ENCODE measurements around the gene ZNHIT1. TPM values are rescaled to one million over a fixed set of nuclear protein-coding genes. Genes with fewer than 3 reads are reported as not detected.

The ZNHIT1 gene
- total RNA-seq, 2 experiments from 2014 or later: 56.6 to 57.1 TPM

DNA sequence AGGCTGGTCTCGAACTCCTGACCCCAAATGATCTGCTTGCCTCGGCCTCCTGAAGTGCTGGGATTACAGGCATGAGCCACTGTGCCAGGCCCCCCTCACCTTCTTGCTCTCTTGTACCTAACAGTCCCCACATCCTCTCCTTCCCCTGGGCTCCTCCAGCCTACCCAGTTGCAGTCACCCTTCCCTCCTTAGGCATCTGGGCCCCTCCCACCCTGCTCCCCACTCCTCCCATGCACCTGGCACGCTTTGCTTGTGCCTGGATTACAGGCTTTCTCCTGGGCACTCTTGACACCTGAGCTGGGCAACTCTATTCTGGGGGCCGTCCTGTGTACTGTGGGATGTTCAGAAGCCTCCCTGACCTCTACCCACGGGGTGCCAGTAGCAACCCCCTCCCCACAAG, 16.7 kb downstream of the ZNHIT1 start:
- DNase-seq (no peak), ATAC-seq (no peak)
- CTCF ChIA-PET: interaction anchor here (3.4 kb wide), 1 partner anchor 9 kb away, joined by 14 read pairs; no protein-coding TSS in a partner anchor
- Mint-ChIP-seq H3K27ac (no peak overlapping the region), H3K4me3 (no peak overlapping the region), H3K27me3 (no peaks in the 10 kb centered on the region), H3K4me1 (peaks cover 2% of the 10 kb centered on the region), H3K36me3 (peaks cover 2% of the 10 kb centered on the region), H3K9me3 (ENCODE audit: low read depth) (no peaks in the 10 kb centered on the region)

DNA sequence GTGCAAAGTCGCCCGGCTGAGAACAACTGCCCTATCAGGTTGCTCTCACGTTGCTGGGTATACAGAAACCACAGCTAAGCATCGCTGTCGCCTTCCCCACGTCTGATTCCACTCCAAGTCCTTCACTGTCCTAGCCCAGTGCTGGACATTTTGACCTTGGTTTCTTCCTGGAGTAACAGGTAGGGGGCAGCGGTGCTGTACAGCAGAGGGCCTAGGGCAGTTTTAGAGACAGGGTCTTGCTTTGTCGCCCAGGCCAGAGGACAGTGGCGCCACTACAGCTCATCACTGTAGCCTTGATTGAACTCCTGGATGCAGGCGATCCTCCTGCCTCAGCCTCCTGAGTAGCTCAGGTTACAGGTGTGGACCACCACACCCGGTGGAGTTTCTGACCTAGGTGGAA, 17.1 kb downstream of the ZNHIT1 start:
- Mint-ChIP-seq H3K36me3 (peaks cover 2% of the 10 kb centered on the region), H3K4me1 (peaks cover 2% of the 10 kb centered on the region), H3K27me3 (no peaks in the 10 kb centered on the region), H3K9me3 (ENCODE audit: low read depth) (no peaks in the 10 kb centered on the region), H3K27ac (no peak overlapping the region), H3K4me3 (no peak overlapping the region)
- no peak for DNase-seq
- CTCF ChIA-PET: interaction anchor here (3.4 kb wide), 1 partner anchor 9 kb away, joined by 14 read pairs; no protein-coding TSS in a partner anchor
- ATAC-seq: no peak

DNA sequence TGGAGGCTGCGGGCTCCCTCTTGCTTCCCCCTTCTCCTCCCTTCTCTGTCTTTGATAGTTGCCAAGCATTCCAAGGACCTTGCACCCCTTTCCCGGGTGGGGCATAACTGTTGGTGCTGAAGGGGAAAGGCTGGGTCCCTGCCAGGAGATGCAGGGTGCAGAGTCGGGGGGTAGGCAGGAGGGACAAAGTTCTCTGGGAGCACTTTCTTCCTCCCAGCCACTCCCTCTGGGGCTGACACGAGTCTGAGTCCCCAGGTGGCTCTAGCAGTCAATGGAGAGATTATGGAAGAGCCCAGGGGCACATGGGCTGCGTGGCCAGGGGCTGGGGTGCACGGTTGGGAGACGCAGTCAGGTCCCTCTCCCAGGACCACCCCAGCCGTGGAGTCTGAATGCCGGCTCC, 17.6 kb downstream of the ZNHIT1 start:
- ATAC-seq (no peak), DNase-seq (no peak)
- Mint-ChIP-seq H3K9me3 (ENCODE audit: low read depth) (no peaks in the 10 kb centered on the region), H3K4me1 (peaks cover 2% of the 10 kb centered on the region), H3K27ac (no peak overlapping the region), H3K36me3 (peaks cover 2% of the 10 kb centered on the region), H3K27me3 (no peaks in the 10 kb centered on the region), H3K4me3 (no peak overlapping the region)
- CTCF ChIA-PET: interaction anchor here (3.4 kb wide), 1 partner anchor 8 kb away, joined by 14 read pairs; no protein-coding TSS in a partner anchor

DNA sequence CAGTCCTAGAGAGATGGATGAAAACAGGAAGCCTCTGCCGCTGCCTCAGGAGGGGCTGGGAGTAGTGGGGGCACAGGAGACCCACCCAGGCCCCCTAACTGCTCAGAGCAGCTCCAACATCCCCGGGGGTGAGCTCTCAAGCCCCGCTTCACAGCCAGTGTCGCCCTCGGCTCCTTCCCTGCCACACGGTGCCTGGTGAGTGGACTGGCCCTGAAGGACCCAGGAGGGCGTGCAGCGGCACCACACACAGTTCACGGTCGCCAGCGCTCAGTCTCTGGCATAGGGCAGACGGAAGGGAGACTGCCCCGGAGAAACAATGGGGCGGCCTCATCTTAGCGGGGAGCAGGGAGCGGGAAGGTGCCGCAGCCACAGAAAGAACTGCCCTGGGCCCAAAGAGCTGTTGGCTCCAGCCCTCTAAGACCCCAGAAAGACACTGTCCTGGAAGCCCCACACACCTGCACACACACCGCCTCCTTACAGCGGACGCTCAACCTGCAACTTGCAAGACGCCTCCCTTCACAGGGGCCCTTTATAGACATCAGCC, 18.4 kb downstream of the ZNHIT1 start:
- H3K36me3 Mint-ChIP-seq: no peaks in the 10 kb centered on the region
- DNase-seq (no peak), ATAC-seq (no peak)
- no peaks in the 10 kb centered on the region for H3K4me1 Mint-ChIP-seq
- CTCF ChIA-PET: interaction anchor here (1.1 kb wide), 1 partner anchor 47 kb away, joined by 3 read pairs; no protein-coding TSS in a partner anchor
- no peak overlapping the region for H3K27ac Mint-ChIP-seq
- H3K27me3 Mint-ChIP-seq: no peaks in the 10 kb centered on the region
- H3K4me3 Mint-ChIP-seq: no peak overlapping the region
- no peaks in the 10 kb centered on the region for H3K9me3 Mint-ChIP-seq (ENCODE audit: low read depth)

DNA sequence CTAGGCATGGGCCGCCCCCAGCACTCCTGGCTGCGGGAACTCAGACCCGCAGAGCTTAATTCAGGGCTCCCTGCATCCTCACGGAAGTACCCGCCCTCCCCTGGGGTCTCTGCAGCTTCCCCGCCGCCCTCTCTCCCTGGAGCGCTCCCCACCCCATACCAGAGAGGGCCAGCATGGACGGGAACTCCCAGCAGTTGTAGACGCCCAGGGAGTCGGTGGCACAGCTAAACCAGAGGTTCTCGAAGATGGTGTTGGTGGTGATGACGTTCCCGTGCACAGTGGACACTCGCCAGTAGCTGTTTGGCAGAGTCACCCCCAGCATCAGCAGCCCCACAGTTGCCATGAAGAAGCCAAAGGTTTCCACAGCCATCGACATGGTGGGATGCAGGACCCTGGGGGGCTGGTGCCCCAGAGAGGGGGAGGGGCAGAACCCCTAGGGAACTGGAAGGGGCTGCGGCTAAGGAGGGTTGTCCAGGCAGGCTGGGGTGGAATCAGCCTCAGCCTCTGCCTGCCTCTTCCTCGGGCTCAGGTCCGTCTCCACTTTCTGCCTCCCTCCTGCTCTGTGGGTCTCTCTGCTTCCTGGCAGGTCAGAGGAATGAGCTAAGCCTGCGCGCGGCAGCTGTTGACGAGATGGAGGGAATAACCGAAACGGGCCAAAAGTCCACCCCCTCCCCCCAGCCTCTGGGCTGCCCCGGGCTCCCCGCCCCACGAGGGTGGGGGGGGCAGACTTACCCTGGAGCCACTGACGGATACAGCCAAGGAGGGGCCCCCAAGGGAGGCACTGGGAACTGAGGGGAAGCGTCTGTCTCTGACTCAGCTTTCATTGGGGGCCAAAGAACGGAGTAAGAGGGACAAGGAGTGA, 19.5 kb downstream of the ZNHIT1 start, which contains the start of gene CLDN15:
TSS of gene CLDN15 (minus strand) at position 597 of the 862 bp plus-strand sequence. CDS start at position 376, 221 bp downstream.
- Mint-ChIP-seq H3K9me3 (ENCODE audit: low read depth) (no peaks in the 10 kb centered on the region), H3K4me1 (no peaks in the 10 kb centered on the region), H3K27ac (no peak within 1 kb of the TSS), H3K36me3 (no peaks in the 10 kb centered on the region), H3K4me3 (no peak within 1 kb of the TSS), H3K27me3 (no peaks in the 10 kb centered on the region)
- no peak for DNase-seq
- ATAC-seq: no peak
- CTCF ChIA-PET: interaction anchor here (1.1 kb wide), 1 partner anchor 45 kb away, joined by 3 read pairs; no protein-coding TSS in a partner anchor

DNA sequence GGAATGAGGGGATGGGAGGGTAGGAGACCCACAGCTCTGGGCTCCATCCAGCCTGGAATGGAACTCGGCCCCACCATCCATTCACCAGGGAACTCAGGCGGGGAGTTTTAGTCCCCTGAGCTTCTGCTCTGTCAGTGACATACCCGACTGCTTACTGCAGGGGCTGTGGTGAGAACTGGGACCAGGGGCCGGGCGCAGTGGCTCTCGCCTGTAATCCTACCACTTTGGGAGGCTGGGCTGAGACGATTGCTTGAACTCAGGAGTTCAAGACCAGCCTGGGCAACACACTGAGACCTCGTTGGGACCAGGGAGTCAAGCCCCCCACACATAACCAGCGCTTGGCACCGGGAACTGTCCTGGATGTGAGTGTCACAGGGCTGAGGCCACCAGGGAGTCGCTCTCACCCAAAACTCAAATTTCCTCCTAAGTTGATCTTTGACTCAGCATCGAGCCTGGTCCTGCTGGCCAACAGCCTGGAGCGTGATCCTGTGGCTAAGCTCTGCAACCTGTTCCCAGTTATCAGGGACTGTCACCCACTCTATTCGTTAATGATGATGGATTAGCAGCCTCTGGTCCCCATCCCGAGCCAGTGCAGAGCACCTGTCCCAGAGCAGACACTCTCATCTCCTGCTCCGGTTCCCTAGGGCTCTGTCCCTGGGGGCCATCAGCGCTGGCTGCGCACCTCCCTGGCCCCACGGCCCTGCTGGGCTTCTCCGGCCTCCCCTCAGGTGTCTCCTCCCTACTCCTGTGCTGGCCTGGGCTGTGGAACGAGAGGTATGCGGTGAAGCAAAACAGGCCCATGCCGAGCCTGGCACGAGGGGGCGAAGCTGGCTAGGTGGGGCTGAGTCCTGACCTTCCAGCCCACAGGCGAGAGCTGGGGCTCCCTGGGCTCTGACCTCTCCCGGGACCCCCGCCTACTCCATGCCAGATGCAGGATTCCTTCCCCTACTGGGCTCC, 20.5 kb downstream of the ZNHIT1 start:
- Mint-ChIP-seq H3K4me1 (peaks cover 5% of the 10 kb centered on the region), H3K27ac (no peak overlapping the region), H3K36me3 (no peaks in the 10 kb centered on the region), H3K27me3 (no peaks in the 10 kb centered on the region), H3K4me3 (no peak overlapping the region), H3K9me3 (ENCODE audit: low read depth) (no peaks in the 10 kb centered on the region)
- CTCF ChIA-PET: no interaction called here
- DNase-seq: no peak
- ATAC-seq: no peak

DNA sequence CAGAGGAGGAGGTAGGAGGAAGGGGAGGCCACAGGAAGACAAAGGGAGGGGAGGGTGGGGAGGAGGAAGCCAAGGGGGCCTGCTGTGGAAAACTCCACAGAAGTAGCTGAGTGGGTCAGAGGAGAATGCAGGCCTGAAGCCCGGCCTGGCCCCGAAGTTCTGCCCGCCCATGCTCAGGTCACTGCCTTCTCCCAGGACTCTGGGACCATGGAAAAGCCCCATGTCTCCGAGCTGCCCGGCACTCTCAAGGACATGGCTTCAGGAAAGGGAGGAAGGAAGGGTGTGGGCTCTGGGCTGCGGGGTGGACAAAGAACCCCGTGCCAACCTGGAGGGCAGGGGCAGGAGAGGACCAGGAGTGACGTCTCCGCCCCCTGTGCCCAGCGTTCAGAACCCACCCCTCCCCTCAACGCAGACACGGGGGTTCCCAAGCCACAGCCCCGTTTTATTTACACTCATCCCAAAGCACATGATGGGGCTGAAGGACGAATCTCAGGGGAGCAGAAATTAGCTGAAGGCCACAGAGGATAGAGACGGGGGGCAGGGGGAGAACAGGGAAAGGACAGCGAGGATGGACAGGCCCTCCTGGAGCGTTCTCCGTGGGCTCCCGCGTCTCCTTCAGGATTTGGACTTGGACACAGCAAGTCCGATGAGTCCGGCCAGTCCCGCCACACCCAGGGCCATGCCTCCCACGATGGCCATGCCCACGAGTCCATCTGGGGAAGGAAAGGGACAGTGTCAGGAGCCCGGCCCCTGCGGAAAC, 21.4 kb downstream of the ZNHIT1 start:
- Mint-ChIP-seq H3K36me3 (peaks cover 1% of the 10 kb centered on the region), H3K9me3 (ENCODE audit: low read depth) (no peaks in the 10 kb centered on the region), H3K27ac (no peak overlapping the region), H3K4me1 (peaks cover 11% of the 10 kb centered on the region), H3K4me3 (no peak overlapping the region), H3K27me3 (no peaks in the 10 kb centered on the region)
- CTCF ChIA-PET: interaction anchor here (0.7 kb wide), 1 partner anchor 65 kb away, joined by 3 read pairs; no protein-coding TSS in a partner anchor
- ATAC-seq (no peak), DNase-seq (no peak)

DNA sequence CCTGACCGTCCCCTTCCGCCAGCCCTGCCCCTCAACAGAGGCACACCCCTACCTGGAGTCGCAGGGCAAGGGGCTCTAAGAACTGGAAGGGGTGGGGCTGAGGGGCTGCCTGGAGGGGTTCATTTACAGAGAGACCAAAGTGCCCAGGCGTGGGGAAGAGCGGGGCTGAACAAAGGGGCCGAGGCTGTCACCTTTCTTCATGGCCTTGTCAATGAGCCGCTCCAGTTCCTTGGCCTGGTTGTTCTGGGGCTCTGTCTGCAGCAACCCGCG, 21.9 kb downstream of the ZNHIT1 start:
- no peak overlapping the region for H3K27ac Mint-ChIP-seq
- H3K9me3 Mint-ChIP-seq (ENCODE audit: low read depth): no peaks in the 10 kb centered on the region
- H3K36me3 Mint-ChIP-seq: peaks cover 1% of the 10 kb centered on the region
- CTCF ChIA-PET: no interaction called here
- no peak for ATAC-seq
- H3K4me3 Mint-ChIP-seq: no peak overlapping the region
- H3K4me1 Mint-ChIP-seq: peaks cover 13% of the 10 kb centered on the region
- H3K27me3 Mint-ChIP-seq: no peaks in the 10 kb centered on the region
- no peak for DNase-seq

DNA sequence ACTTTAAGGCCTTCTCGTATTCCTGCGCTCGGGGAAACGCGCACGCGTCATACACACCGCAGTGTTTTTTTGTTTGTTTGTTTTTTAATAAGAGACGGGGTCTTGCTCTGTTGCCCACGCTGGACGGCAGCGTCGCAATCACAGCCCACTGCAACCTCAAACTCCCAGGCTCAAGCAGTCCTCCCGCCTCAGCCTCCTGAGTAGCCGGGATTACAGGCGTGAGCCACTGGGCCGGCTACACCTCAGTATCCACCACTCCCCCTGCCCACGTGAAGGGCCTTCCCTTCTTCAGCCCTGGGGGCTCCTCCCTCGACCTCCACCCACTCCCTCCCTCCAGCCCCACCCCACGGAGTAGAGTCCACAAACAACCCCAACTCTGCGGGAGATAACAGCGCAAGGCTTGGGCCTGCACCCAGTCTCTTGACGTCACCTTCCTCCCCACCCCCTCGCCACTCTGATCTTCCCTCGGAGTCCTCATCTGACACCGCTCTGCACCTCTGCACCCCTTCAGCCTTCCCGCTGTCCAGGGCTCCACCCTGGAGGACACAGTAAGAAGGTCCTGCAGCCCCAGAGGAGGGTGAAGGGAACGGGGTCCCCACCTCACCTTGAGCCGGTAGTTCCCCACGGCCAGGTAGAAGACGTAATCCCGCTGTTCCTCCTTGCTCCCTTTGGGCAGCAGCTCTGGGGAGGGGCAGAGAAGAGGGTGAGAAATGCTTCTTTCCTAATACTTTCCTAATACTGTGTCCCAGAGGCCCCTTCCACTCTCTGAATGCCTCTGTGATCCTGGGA, 22.5 kb downstream of the ZNHIT1 start:
- no peak overlapping the region for H3K27ac Mint-ChIP-seq
- H3K36me3 Mint-ChIP-seq: peaks cover 1% of the 10 kb centered on the region
- CTCF ChIA-PET: interaction anchor here (5.3 kb wide), 1 partner anchor 23 kb away, joined by 69 read pairs; the partner anchor contains the start of genes PLOD3 and ZNHIT1
- H3K4me3 Mint-ChIP-seq: no peak overlapping the region
- no peak for ATAC-seq
- no peaks in the 10 kb centered on the region for H3K27me3 Mint-ChIP-seq
- no peaks in the 10 kb centered on the region for H3K9me3 Mint-ChIP-seq (ENCODE audit: low read depth)
- DNase-seq: no peak
- H3K4me1 Mint-ChIP-seq: peaks cover 17% of the 10 kb centered on the region

DNA sequence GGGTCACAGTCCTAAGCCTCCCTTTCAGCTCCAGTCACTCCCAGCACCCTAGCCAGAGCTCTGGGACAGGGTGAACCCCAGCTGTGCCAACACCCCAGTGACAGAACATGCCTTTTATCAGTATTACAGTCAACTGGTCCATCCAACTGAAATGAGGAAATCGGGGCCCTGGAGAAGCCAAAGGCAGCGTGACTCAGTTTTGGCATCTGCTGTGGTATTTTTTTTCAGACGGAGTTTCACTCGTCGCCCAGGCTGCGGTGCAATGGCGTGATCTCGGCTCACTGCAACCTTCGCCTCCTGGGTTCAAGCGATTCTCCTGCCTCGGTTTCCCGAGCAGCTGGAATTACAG, 23.0 kb downstream of the ZNHIT1 start:
- Mint-ChIP-seq H3K4me1 (peaks cover 22% of the 10 kb centered on the region), H3K4me3 (no peak overlapping the region), H3K36me3 (peaks cover 6% of the 10 kb centered on the region), H3K9me3 (ENCODE audit: low read depth) (no peaks in the 10 kb centered on the region), H3K27ac (no peak overlapping the region), H3K27me3 (no peaks in the 10 kb centered on the region)
- no peak for ATAC-seq
- CTCF ChIA-PET: interaction anchor here (5.3 kb wide), 1 partner anchor 24 kb away, joined by 69 read pairs; the partner anchor contains the start of genes PLOD3 and ZNHIT1
- no peak for DNase-seq

DNA sequence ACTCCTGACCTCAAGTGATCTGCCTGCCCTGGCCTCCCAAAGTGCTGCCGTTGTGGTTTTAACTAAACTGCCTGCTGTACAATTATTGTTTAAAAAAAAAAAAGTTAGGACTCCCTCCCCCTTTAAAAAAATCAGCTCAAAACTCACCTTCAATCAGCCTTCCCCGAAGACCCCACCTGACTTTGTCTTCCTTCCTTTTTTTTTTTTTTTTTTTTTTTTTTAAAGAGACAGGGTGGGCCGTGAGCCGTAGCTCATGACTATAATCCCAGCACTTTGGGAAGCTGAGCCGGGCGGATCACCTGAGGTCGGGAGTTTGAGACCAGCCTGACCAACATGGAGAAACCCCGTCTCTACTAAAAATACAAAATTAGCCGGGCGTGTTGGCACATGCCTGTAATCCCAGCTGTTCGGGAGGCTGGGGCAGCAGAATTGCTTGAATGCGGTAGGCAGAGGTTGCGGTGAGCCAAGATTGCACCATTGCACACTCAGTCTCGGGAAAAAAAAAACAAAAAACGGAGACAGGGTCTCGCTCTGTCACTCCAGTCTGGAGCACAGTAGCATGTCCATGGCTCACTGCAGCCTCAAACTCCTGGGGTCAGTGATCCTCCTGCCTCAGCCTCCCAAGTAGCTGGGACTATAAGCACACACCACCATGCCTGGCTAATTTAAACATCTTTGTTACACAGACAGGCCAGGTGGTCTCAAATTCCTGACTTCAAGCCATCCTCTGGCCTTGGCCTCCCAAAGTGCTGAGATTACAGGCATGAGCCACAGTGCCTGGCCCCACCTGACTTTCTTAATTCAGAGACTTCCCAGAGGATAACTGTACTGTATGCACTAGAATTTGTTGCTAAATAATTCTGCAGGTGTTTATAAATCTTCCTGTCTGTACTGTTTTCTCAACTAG, 23.7 kb downstream of the ZNHIT1 start:
- no peaks in the 10 kb centered on the region for H3K27me3 Mint-ChIP-seq
- no peak overlapping the region for H3K27ac Mint-ChIP-seq
- ATAC-seq (no peak), DNase-seq (no peak)
- H3K4me1 Mint-ChIP-seq: peaks cover 24% of the 10 kb centered on the region
- H3K9me3 Mint-ChIP-seq (ENCODE audit: low read depth): no peaks in the 10 kb centered on the region
- H3K36me3 Mint-ChIP-seq: peaks cover 7% of the 10 kb centered on the region
- no peak overlapping the region for H3K4me3 Mint-ChIP-seq
- CTCF ChIA-PET: interaction anchor here (5.3 kb wide), 1 partner anchor 24 kb away, joined by 69 read pairs; the partner anchor contains the start of genes PLOD3 and ZNHIT1
